NCI-H345 (cell line): ENCODE measurements around the gene APBA1.
A peak's percentile ranks its signal among the peaks of the same experiment; 100 is the strongest.

Experiments used
- DNase-seq: peaks from one replicate; lab custom pipeline; 2025; lab: John Stamatoyannopoulos, UW

APBA1 gene

GRCh38 chr9:69671879-69672595, at the start of gene APBA1:
TSS of gene APBA1 (minus strand) at chr9:69672371.
- peak; percentile 80 for DNase-seq

- no peak for DNase-seq
These were observed 47.8 kb upstream of the APBA1 start for GRCh38 chr9:69719983-69720382.

GRCh38 chr9:69719367-69719766, 47.2 kb upstream of the APBA1 start:
- no peak for DNase-seq

- DNase-seq = no peak
These were observed 46.0 kb upstream of the APBA1 start for GRCh38 chr9:69718218-69718617.

- DNase-seq = no peak
These were observed 43.7 kb upstream of the APBA1 start for GRCh38 chr9:69715825-69716224.

DNA sequence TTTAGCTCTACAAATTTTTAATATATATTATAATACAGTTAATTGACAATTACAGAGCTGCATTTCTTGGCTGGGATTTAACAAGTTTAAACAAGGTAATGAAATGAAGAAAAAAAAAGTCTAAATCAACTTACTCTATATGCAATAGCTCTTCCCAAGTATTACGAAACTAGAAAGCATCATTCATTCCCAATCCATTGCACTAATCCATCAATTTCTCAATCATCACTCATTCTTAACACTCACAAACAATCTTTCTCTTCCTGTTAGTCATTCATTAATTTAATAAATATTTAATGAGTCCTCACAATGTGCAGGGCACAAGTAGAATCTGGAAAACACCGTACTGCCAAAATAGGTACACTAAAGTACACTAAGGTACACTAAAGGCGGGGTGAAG, 42.9 kb upstream of the APBA1 start:
- no peak for DNase-seq

DNA sequence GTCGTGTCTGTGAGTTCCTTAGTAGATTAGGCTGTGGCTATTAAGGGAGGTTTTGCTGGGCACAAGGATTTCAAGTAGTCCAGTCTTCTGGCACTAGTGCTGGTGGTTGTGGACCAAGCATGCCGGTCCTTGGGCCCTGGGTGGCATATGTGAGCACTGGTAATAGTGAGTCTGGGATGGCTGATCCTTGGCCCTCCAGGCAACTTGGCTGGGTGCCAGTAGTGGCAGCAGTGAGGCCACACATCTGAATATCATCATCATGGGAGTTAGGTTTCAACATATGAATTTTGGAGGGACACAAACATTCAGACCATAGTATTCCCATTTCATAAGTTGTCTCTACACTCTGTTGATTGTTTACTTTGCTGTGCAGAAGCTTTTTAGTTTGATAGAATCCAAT, 25.3 kb upstream of the APBA1 start:
- DNase-seq = no peak

GRCh38 chr9:69696802-69697201, 24.6 kb upstream of the APBA1 start:
- DNase-seq = no peak

GRCh38 chr9:69689991-69690538, 17.9 kb upstream of the APBA1 start:
- DNase-seq = no peak

- no peak for DNase-seq
These were observed 11.8 kb upstream of the APBA1 start for GRCh38 chr9:69683927-69684326.

- no peak for DNase-seq
These were observed 6.8 kb upstream of the APBA1 start for GRCh38 chr9:69678843-69679538.

DNA sequence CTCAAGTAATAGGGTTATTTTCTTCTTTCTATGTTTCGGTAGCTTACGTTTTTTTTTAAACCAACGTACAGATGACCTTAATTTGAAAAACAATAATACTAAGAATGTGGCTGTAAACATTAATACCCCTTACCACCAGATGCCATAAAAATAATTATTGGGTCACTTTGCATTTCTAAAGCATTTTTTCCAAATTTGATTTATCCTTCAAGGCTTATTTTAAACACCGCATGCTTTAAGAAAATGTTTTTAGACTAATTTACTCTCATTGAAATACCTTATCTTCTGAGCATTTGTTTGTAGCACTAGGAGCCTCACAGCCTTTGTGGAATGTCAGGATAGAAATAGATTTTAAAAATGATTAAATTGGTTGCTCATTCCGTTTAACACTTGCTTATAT, 5.8 kb upstream of the APBA1 start:
- DNase-seq = no peak

DNA sequence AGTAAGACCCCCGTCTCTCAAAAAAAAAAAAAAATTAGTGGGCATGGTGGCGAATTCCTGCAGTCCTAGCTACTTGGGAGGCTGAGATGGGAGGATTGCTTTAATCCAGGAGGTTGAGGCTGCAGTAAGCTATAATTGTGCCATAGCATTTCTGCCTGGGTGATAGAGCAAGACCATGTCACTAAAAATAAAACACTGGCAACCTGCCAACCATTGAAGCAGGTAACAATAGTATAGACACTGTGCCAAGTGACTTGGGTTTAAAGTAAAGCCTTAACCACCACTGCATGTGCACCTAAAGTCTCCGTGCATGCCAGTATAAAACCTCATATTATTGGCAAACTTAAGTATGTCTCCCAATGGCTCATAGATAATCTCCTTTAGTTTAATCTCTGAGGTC, 3.4 kb upstream of the APBA1 start:
- DNase-seq = peak; percentile 74

GRCh38 chr9:69674716-69675438, 2.7 kb upstream of the APBA1 start:
- DNase-seq = no peak

- peak; percentile 24 for DNase-seq
These were observed 2.0 kb upstream of the APBA1 start for GRCh38 chr9:69674112-69674685.

- no peak for DNase-seq
These were observed 1.1 kb upstream of the APBA1 start for GRCh38 chr9:69673311-69673640.

GRCh38 chr9:69672596-69673310, 582 bp upstream of the APBA1 start:
- DNase-seq = peak; percentile 85

DNA sequence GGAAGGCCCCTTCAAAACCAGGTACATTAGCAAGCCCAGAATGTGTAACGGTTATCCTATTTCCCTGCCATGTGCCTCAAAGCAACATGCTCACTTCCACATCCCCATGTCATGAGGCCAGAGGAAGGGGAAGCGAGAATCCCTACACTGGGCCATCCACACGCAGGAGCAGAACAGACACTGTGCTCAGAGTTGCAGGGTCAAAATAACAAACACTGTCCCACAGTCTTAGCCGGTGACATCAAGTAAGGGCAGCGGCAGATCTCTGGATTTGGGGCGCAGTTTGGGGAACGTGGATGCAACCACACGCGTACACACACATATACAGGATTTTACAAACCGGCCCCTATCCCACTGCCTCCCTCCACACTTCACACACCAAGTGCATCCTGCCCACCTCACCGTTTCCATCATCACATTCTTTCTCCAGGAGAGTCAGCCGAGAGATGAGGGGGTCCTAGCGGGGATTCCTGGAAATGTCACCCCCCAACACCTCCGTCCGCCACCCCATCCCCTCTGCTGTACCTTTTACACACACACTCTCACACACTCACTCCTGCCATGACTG, 776 bp downstream of the APBA1 start:
- no peak for DNase-seq

DNA sequence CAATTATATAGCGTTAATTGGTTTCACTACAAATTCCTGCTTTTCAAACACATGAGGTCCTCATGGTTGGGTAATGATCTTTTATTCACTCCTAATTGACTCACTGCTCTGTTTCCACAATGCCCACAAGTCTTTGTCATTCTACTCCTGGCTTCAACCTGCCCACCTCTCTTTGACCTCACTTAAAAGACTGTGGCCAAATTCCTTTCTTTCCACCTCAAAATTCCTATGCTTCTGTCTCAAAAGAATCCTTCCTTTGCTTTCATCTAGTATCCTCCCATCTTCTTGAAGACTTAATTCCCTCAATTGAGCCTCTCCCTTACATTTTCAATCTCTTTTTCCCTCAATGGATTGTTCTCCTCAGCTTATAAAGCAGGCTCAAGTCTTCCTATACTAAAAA, 4.9 kb downstream of the APBA1 start:
- DNase-seq = no peak

DNA sequence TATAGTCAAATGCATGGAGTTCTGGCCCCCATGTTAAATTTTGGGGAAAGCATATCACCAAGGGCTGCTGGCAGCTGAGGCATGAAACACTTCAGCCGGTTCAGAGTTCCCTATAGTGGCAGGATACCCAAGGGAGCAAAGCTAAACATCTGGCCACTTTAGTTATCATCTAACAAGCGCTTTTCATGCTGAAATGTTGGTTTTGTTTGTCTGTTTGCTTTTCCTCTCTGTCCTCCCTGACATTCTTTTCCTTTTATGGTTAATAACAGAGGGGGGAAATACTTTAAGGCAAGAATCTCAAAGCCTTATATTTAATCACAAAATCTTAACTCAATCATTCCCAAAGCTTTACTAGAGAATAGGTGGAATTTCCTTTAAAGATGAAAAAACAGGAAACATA, 11.9 kb downstream of the APBA1 start:
- DNase-seq = no peak

DNA sequence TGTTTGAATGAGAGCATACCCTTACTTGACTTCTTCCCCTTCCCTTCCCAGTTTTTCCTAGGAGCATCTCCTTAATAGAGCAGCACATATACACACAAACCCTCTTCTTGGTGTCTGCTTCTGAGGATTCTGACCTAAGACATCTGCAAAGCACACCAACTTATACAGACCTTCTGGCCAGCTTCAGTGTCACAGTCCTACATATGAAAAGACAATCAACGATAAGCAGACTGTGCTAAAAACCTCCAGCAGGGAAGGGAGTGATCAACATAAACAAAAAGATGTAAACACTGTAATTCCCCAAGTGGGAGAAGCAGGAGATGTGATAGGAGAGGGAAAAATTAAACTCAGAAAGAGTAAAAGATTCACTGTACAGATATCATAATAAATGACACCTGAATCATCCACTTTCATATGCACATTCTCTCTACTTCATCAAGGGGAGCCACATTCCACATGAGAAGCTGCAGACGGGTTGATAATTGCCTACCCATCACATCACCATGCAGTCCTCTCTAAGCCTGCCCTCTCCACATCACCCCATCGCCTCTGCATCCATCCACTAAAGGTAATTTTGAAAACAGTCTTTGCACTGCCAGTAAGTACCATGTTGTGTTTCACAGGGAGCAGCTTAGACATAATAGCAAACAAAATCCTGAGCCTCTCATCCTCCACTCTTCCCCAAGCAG, 13.0 kb downstream of the APBA1 start:
- DNase-seq = peak; percentile 11
